ENCODE results near the gene ASIC4.

ASIC4 gene

DNA sequence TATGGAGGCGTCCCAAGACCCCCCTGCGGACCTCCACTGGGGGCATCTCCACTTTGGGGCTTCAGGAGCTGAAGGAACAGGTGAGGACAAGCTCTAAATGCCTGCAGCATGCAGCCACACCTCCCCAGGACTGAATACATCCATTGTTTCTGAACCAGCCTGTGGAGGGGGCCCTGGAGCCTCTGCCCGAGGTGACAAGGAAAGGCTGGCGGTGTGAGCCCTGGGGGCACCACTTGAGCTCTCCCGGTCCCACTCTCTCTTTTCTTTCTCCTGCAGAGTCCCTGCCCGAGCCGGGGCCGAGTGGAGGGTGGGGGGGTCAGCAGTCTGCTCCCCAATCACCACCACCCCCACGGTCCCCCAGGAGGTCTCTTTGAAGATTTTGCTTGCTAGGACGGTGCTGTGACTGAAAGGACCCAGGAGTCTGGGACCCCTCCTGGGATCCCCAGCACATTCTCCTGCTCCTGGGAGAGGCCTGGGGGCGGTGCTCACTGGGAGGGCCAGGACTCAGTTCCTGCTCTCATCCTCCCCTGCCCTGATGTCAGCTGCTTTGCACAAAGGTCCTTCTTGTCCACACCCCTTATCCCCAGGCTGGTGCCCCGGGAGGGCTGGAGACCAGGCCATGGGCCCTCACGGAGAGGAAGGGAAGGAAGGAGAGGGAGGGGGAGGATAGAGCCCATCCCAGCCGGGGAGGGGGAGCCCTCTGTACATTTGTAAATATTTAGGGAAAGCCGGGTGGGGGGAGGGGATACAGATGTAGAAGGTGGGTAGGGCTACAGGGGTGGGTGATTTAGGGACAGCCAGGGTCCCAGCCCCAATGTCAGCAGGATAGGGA is 23.6 kb downstream of the ASIC4 start:
- DNase-seq: no peak

DNA sequence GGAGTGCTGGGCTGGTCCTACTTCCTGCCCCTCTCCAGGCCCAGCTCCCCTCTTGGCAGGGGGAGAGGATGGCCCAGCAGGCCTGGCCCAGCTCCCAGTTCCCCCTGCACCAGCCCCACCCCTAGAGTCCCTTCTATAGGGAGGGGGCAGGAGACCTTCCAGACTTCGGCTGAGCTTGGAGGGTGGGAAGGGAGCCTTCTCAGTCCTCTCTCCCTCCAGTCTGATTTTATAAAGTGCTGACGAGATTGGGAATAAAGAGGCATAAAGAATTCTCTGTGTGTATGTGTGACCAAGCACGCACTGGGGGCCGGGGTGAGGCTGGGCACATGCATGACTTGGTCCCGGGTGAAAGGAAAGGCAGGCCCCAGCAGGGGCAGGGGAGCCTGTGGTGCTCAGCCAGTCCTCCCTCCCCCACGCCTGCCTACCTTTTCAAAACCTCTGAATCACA is 24.2 kb downstream of the ASIC4 start:
- no peak for DNase-seq

DNA sequence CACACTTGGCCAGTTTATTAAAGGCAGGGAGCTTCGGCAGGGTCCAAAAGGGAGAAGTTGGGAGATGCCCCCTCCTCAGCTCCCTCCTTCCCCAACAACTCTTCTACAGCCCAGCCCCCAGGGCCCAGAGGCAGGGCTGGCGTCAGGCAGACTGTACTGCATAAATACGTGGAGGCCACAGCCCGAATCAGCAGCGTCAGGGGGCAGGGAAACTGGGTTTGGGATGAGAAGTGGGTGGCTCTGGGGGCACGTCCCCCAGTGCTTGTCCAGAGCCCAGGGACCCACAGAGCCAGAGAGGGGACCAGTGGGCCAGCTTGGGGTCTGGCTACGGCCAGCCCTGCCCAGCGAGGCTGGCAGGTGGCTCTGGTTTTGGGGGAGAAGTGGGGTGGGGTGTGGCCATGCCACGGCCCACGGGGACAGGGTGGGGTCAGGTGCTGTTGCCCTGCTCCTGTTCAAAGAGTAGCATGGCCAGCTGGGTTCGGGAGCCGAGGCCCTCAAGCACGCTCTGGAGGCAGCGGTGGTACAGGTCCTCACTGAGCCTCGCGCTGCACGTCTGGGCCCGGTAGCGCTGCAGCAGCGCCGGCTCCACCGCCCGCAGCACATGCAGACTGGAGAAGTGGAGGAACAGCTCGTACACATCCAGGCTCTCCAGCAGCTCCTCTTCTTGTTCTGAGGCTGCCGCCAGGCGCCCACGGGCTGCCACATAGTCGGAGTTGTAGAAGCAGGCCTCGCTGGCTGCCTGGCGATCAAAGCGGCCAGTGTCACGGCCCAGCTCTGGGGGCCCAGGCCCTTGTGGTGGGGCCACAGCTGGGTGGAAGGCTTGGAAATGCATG is 24.9 kb downstream of the ASIC4 start:
- no peak for DNase-seq

DNA sequence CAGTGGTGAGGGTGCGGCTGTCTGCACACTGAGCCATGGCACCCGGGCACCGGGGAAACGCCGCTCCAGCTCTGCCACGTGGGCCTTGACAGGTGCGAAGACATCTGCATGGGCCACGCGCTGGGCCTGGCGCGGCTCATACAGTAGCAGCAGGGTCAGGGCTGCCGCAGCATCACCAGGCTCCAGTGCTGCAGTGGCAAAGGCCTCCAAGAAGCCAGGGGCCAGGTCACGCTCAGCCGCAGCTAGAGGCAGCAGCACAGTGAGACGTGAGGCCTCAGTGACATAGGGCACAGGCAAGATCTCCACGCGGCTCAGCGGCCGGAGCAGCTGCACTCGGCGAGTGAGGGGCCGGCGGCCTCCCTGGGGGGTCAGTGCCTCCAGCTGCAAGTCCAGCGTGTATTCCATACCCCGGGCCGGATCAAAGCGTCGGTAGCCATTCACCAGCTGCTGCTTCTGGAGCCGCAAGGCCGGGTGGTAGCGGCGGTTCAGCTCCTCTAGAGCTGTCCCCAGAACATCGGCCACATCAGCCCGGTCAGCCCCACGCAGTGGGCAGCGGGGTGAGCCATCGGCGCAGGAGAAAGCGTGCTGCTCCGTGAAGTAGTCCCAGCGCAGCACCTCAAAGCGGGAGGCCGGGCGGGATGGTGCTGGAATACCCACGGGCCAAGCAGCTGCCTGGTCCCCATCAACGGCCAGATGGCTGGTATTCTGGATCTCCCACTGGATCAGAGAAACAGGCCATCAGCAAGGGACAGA is 25.8 kb downstream of the ASIC4 start:
- DNase-seq: no peak

DNA sequence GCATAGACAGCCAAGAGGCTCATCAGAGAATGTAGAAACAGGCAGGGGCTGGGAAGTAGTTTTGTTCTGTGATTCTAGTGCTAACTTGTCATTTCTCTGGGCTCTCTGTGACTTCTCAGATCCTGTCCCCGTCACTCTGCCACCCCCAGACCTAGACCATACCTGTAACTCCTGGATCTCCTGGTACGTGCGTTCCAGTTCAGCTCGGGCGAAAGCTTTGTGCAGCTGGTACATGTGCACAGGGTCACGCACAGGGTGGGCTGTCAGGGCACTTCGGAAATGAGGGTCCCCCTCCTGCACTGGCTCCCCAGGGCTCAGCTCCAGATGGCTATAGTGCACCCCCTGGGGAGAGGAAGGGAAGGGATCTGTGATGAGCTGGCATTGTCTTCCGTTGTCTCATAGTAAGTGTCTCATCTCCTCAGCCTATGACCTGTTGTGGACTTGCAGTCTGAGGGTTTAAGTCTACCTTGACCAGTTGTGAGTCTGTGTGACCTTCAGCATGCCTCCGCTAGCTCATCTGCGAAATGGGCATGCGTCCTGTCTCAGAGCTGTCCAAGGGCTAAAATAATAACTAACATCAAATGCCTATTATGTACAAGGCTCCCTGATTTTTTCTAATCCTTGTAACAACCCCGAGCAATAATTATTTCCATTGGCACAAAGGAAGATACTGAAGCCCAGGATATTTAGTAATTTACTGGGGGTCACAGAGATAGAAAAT is 26.7 kb downstream of the ASIC4 start:
- no peak for DNase-seq

DNA sequence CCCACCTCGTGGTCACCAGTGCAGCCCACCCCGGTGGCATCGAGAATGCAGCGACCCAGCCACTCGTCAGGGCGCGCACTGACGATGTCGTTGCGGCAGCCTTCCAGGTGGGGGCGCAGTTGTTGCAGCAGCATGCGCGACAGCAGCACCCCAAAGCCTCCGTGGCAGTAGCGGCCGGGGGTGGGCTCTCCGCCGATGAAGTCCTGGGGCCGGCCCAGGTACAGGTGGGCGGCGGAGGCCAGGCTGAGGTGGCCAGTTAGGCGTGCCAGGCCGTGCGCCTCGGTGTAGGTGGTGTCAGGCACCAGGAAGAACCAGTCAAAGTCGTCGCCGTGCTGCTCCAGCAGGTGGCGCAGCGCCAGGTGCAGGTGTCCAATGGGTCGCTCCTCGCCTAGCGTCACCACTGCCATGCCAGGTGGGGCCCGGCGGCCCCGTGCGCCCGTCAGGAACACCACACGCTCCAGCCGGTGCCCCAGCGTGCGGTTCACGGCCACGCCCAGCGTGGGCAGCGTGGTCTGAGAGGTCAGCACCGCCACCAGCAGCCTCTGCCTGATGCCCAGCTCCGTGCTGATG is 27.4 kb downstream of the ASIC4 start:
- peak; percentile 84 to 86 for DNase-seq

DNA sequence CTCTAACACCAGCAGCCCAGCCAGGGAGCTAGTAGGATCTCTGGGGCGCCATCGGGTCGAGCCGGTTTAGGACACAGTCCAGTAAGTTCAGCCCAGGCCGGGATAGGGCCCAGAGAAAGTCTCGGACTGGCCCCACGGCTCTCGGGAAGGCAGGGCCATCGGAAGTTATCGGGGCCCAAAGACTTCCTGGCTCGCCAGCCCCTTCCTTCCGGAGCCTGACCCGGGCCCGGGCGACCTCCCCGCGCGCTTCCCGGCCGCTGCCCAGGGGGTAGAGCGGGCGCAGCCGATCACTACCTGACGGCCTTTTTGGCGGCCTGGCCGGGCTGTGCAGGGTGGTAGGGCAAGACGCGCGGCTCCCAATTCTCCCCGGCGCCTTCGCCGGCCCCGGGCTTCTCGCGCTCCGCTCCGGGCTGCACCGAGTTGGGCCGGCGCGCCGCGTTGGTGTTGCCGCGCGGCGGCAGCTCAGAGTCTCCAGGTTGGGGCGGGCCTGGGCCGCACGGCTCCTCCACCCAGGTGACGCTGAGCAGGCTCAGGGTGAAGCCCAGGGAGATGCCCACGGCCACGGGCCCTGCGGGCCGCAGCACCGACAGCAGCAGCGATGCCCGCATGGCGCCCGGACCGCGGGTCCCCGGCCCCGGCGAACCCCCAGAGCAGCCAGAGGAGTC is 28.8 kb downstream of the ASIC4 start:
- no peak for DNase-seq

DNA sequence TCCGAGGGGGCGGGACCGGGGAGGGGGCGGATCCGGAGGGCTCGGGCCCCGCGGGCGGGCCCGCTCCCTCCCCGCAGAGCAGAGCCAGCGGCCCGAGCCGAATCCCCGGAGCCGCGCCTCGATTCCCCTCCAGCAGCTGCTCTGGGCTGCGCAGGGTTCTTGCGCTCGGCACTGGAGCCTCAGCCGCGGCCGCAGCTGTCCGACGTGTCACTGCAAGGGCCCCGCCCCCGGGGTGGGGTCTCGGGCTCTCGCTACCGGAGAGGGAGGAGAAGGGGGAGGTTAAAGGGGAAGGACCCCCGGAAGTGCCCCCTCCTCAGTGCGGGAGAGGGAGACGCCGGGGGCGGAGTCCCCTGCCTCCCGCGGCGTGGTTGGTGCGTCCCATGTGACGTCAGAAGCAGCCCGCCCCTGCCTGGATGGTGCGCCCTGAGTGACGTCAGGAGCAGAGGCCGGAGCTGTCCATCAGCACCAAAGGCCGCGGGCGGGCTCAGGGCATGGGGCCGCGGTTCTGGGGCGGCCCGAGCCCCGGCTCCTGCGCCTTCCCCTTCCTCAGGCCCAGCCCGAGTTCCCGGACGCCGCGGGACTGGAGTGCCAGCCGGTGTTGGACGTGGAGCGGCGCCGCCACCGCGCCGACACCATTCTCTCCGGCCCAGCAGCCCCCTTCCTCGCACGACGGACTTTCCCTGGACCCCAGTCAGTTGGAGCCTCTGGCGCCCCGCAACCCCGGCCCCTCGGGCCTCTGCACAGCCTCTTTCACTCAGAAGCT is 29.5 kb downstream of the ASIC4 start, which contains the start of the genes CHPF and TMEM198:
CHPF (minus strand) TSS at position 214 of the 763 bp plus-strand sequence. CDS start 271 bp downstream, outside the sequence.
TMEM198 (plus strand) TSS at position 433 of the 763 bp plus-strand sequence. CDS start 700 bp downstream, outside the sequence.
- peak; percentile 88 to 89 for DNase-seq

DNA sequence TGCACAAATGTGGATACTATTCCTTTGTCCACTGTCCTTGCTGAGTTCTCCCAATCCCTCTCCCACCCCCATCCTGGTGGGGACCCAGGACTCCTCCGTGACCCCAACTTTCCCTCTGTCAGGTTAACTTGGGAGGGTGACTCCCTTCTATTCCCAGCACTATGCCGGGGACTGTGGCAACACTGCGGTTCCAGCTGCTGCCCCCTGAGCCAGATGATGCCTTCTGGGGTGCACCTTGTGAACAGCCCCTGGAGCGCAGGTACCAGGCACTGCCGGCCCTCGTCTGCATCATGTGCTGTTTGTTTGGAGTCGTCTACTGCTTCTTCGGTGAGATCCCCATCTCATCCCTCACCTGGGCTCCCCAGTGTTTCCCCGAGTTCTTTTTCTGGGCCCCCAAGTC is 30.3 kb downstream of the ASIC4 start:
- no peak for DNase-seq

DNA sequence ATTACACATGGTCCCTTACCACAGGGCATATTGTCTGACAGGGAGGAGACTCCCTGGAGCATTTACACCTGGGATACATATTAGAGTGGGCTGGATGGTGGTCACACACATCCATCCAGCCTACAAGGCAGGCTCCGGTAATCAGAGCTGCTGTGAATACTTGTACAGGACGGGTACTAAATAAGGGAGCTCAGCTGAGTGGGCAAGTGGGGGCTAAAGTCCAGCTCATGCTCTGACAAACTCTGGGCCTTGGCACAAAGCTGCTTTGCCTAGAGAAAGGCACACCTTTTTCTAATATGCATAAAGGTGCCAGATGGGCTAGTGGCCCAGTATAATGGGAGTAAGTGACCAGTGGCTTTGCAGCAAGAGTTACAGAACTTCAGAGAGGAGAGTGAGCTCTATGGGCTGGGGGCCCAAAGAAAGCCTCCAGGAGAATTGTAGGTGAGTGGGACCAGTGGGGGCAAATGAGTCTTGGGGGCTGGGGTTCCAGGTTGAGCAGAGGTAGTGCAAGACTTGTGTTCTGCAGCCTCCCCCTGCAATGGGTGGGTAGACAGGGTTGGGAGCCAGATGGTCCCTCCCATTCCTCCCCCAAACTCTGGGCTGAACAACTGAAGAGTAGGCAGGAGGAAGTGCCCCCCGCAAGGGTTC is 31.1 kb downstream of the ASIC4 start:
- no peak for DNase-seq

DNA sequence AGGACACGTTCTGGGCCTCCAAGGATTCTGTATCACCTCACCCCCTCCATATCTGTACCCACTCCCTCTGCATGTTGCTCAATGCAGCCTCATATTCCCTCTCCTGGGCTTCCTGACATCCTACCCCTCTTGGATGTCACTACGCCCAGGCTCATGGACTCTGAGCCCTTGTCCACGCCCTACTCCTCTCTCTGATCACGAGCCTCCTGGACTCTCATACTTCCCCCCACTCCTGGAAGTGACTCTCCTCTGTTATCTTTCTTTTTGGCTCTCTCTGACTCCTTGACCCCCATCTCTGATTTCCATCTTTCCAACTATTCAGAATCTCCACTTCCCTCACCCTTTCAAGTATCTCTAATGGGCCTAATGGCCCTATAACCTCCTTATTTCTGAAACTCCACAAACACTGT is 31.7 kb downstream of the ASIC4 start:
- DNase-seq: no peak

DNA sequence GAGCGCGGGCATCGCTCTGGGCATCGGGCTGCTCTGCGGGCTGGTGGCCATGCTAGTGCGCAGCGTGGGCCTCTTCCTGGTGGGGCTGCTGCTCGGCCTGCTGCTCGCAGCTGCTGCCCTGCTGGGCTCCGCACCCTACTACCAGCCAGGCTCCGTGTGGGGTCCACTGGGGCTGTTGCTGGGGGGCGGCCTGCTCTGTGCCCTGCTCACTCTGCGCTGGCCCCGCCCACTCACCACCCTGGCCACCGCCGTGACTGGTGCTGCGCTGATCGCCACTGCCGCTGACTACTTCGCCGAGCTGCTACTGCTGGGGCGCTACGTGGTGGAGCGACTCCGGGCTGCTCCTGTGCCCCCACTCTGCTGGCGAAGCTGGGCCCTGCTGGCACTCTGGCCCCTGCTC is 33.3 kb downstream of the ASIC4 start:
- no peak for DNase-seq

DNA sequence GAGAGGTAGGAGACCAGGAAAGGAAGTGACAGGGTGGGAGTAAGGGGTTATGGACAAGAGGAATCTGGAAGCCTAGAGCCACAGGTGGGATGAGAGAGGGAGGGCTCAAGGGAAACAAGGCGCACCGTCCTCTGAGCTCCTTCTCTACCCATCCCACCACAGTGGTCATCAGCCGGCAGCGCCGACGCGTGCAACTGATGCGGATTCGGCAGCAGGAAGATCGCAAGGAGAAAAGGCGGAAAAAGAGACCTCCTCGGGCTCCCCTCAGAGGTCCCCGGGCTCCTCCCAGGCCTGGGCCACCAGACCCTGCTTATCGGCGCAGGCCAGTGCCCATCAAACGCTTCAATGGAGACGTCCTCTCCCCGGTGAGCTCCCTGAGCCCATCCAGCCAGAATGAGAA is 34.7 kb downstream of the ASIC4 start:
- no peak for DNase-seq

DNA sequence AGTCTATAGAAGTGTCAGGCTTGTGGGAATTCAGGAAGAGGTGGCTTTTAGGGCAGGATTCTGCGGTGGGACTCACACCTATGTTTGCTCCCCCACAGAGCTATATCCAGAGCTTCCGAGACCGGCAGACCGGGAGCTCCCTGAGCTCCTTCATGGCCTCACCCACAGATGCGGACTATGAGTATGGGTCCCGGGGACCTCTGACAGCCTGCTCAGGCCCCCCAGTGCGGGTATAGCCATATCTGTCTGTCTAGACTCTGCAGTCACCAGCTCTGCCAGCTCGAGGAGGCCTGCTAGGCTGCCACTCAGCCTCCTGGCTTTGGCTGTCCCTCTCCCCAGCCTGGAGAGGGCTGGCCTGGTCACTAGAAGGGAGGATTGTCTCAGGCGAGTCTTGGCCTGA is 35.3 kb downstream of the ASIC4 start:
- DNase-seq: no peak

DNA sequence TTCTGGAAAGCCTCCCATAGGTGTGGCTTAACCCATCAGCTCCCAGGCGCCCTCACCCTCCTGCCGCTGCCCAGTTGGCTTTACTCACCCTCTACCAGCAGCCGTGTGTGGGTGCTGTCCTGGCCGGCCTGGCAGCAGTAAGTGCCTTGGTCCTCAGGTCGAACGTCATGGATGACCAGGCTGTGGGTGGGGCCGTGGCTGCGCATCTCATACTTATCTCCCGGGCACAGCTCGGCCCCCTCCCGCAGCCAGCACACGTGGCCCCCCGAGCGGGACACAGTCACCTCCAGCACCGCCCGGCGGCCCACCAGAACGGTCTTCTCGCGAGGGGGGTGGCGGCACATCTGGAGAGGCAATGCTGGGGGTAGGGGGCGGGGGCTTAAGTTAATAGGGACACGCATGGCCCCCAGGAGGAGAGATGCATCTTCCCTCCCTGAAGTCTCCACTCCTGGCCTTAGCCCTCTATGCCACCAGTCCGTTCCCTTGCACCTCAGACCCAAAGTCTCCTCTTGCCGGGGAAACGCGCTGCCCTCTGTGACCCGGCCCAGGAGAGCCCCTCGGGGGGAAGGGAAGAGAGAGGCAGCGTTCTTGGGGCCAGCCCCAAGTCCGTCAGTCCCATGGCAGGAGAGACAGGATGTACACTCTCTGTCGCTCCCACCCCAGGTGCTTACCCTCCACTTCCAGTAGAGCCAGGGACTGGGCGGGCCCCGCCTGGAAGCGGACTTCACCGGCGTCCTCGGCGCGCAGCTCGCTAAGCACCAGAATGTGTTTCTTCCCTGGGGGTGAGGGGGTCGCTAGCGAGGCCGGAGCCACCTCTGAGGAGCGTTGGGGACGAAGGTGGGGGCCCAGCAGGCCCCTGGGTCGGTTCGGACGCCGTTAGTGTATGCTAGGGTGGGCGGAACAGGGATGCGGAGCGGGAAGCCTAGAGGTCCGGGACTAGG is 37.4 kb downstream of the ASIC4 start:
- DNase-seq: no peak

DNA sequence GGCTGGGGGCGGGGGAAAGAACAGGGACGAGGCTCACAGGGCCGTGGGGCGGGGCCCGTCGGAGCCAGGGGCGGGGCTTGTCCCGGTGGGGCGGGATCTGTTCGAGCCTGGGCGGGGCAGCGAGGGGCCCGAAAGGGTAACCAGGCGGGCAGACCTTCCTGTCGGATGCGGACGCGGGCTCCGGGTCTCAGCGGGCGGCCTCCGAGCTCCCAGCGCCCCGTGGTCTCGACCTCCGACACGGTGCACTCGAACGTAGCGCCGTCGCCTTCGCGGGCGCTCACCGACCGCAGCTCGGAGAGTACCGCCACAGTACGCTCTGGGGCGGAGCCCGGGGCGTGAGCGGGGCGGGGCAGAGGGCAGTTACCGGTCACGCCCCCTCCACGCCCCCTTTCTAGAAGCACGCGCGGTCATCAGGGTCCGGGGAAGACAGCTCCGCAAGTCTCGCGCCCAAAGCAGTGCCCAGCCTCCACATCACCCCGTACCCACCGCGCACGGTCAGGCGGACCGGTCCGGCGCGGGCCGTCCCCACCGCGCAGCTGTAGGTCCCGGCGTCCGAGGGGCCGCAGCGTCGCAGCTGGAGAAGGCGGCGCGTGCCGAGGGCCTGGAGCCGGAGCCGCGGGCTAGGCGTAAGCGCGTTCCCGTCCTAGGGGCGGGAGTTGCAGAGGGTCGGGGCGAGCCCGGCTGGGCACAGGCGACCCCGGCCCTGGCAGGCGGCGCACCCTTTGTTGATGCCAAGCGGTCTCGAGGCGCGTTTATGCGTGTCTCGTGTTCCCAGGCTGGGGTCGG is 38.3 kb downstream of the ASIC4 start:
- DNase-seq: peak; percentile 57 to 67

DNA sequence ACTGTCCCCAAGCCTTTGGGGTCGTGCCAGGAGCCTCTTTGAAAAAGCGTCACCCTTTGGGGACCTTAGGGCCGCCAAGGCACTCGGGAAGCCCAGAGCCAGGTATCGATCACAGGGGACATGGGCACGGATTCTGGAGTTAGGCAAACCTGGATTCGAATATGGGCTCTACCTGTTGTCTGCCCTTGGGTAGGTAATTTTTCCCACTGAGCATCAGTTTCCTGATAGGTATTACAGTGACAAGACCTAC is 38.8 kb downstream of the ASIC4 start:
- DNase-seq: no peak

DNA sequence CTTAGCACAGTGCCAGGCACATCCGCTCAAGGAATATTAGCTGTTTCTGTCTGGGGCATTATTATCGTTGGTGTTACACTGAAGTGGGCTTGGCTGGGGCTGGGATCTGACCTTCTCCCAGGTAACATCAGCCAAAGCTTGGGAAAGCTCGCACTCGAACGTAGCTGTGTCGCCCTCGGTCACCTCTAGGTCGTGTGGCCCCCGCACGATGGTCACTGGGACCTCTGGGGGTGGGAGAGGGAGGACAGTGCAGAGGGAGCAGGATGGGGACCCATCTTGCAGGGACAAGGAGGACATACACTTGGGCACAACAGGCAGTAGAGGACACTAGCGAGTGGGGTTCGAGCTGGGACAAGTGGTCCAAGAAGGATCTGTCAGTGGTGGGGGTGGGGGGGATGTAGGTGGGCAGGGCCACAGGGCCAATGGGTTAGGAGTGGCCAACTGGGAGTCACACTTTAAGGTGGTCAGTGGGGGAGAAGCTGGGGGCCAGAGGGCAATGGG is 39.2 kb downstream of the ASIC4 start:
- DNase-seq: no peak

Measured in activated CD4-positive, alpha-beta T cell treated with anti-CD3 and anti-CD28 coated beads, Interleukin-2, amount 50 U/mL, for 4 hours (primary cell).